Parathyroid adenoma (tissue), 2 donors: Measurements from ENCODE around the gene EREG.

Source experiments
- H2AFZ ChIP-seq: fragments of 300-600 bp; sonication (generic); one replicate; pipeline ENCODE4 v1.7.0; 2017; ENCODE audit warnings: antibody characterized with exemption, mild to moderate bottlenecking
- H3K27ac ChIP-seq: fragments of 300-600 bp; sonication (generic); one replicate; pipeline ENCODE4 v1.7.0; 2017
- H3K27me3 ChIP-seq: fragments of 300-600 bp; sonication (generic); one replicate; pipeline ENCODE4 v1.7.0; 2017; ENCODE audit warnings: low read length; ENCODE audit not compliant: control insufficient read depth, insufficient read depth
- H3K36me3 ChIP-seq: fragments of 300-600 bp; sonication (generic); one replicate; pipeline ENCODE4 v1.7.0; 2017; ENCODE audit warnings: low read length; ENCODE audit not compliant: control insufficient read depth, insufficient read depth
- H3K4me1 ChIP-seq: fragments of 300-600 bp; sonication (generic); one replicate; pipeline ENCODE4 v1.7.0; 2017; ENCODE audit warnings: control low read depth
- H3K4me2 ChIP-seq: fragments of 300-600 bp; sonication (generic); one replicate; pipeline ENCODE4 v1.7.0; 2017; ENCODE audit warnings: low read length
- H3K4me3 ChIP-seq: fragments of 300-600 bp; sonication (generic); one replicate; pipeline ENCODE4 v1.7.0; 2017; ENCODE audit warnings: low read depth, low read length
- H3K79me2 ChIP-seq: fragments of 300-600 bp; sonication (generic); one replicate; pipeline ENCODE4 v1.7.0; 2017; ENCODE audit warnings: control low read depth
- H3K9ac ChIP-seq: fragments of 300-600 bp; sonication (generic); one replicate; pipeline ENCODE4 v1.7.0; 2017; ENCODE audit warnings: mild to moderate bottlenecking
- H3K9me3 ChIP-seq: fragments of 300-600 bp; sonication (generic); one replicate; pipeline ENCODE4 v1.7.0; 2017; ENCODE audit warnings: low read length; ENCODE audit not compliant: control insufficient read depth
- TF ChIP-seq, protein P1 (sequence below): fragments of 300-600 bp; sonication (generic); IDR thresholded peaks from one replicate; pipeline ENCODE4 v1.7.0; 2017; ENCODE audit warnings: antibody characterized with exemption, mild to moderate bottlenecking
- donor health status: primary hyperparathyroidism.

Gene EREG

DNA sequence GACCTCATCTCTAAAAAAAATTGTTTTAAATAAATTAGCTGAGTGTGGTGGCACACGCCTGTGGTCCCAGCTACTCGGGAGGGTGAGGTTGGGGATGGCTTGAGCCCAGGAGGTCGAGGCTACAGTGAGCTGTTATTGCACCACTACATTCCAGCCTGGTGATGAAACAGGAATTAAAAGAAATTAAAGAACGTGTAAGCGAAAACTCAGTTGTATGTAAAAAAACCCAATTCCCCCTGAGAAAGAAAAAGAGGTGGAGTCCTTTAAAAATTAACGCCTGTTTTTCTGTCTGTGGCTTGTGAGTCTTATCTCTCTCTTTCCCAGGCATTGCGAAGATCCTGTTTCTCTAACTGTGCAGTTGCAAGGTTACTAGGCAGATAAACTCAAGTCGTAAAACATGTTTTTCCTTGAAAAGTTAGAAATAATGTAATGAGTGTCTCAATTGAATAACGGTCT, 34.6 kb upstream of the EREG start:
- H3K4me1 ChIP-seq: no peaks in the 10 kb centered on the region
- no peak overlapping the region for H3K9ac ChIP-seq
- no peak overlapping the region for H2AFZ ChIP-seq
- no peak overlapping the region for H3K4me3 ChIP-seq
- no peak overlapping the region for H3K4me2 ChIP-seq
- no peaks in the 10 kb centered on the region for H3K36me3 ChIP-seq
- TF ChIP-seq, protein P1, sequence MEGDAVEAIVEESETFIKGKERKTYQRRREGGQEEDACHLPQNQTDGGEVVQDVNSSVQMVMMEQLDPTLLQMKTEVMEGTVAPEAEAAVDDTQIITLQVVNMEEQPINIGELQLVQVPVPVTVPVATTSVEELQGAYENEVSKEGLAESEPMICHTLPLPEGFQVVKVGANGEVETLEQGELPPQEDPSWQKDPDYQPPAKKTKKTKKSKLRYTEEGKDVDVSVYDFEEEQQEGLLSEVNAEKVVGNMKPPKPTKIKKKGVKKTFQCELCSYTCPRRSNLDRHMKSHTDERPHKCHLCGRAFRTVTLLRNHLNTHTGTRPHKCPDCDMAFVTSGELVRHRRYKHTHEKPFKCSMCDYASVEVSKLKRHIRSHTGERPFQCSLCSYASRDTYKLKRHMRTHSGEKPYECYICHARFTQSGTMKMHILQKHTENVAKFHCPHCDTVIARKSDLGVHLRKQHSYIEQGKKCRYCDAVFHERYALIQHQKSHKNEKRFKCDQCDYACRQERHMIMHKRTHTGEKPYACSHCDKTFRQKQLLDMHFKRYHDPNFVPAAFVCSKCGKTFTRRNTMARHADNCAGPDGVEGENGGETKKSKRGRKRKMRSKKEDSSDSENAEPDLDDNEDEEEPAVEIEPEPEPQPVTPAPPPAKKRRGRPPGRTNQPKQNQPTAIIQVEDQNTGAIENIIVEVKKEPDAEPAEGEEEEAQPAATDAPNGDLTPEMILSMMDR: no peak
- H3K9me3 ChIP-seq: no peaks in the 10 kb centered on the region
- H3K27ac ChIP-seq: no peak overlapping the region
- no peaks in the 10 kb centered on the region for H3K79me2 ChIP-seq
- no peaks in the 10 kb centered on the region for H3K27me3 ChIP-seq

DNA sequence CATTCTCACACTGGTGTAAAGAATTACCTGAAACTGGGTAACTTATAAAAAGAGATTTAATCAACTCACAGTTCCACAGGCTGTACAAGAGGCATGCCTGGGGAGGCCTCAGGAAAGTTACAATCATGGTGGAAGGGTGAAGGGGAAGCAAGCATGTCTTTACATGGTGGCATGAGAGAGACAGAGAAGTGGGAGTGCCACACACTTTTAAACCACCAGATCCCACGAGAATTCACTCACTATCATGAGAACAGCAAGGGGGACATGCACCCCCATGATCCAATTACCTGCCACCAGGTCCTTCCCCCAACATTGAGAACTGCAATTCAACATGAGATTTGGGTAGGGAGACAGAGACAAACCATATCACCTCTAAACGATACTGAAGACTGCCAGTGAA, 33.7 kb upstream of the EREG start:
- Histone ChIP-seq H3K4me2 (no peak overlapping the region), H3K79me2 (no peaks in the 10 kb centered on the region)

DNA sequence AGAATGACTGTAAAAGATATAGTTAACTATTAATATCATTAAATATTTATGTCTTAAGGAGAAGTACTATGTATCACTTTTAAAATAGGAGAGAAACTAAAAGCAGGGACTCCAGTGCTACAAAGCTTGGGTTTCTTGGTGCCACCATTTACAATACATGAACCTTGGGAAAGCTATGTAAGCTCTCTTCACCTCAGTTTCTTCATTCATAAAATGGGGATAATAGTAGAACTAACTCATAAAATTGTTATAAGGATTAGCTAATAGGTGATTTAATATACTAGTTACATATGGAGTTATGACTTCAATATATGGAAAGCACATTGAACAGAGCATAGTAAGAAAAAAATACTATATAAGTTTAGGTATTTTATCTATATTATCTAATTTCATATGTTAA, 33.0 kb upstream of the EREG start:
- H3K36me3 ChIP-seq: no peaks in the 10 kb centered on the region
- H2AFZ ChIP-seq: no peak overlapping the region
- no peak overlapping the region for H3K4me3 ChIP-seq
- H3K4me1 ChIP-seq: no peaks in the 10 kb centered on the region
- TF ChIP-seq, protein P1: no peak
- no peaks in the 10 kb centered on the region for H3K79me2 ChIP-seq
- no peak overlapping the region for H3K27ac ChIP-seq
- H3K4me2 ChIP-seq: no peak overlapping the region
- no peaks in the 10 kb centered on the region for H3K27me3 ChIP-seq
- no peaks in the 10 kb centered on the region for H3K9me3 ChIP-seq
- no peak overlapping the region for H3K9ac ChIP-seq

More for the DNA sequence above, 33.7 kb upstream of the EREG start:
- Histone ChIP-seq H3K36me3 (no peaks in the 10 kb centered on the region), H3K27me3 (no peaks in the 10 kb centered on the region), H3K4me3 (no peak overlapping the region), H3K27ac (no peak overlapping the region), H2AFZ (no peak overlapping the region), H3K4me1 (no peaks in the 10 kb centered on the region), H3K9me3 (no peaks in the 10 kb centered on the region), H3K9ac (no peak overlapping the region)
- TF ChIP-seq, protein P1: no peak

DNA sequence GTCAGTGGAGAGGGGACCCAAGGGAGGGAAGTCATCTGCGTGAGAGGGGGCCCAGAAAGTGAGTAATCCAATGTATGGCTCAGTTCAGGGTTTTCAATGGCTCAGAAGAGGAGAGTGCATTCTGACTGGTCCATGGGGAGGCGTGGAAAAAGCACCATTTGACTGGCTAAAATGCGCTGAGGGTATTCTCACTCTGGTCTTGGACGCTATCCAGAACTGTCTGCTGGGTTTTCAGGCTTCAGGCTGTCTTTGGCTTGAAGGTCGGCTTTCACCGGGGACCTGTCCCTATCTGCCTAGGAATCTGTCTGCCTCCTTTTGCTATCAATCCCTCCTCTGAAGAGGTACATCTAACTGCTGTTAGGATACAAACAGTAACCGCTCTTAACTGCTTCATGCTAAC, 30.3 kb upstream of the EREG start:
- no peaks in the 10 kb centered on the region for H3K27me3 ChIP-seq
- no peaks in the 10 kb centered on the region for H3K9me3 ChIP-seq
- no peak overlapping the region for H3K9ac ChIP-seq
- no peak overlapping the region for H3K4me2 ChIP-seq
- TF ChIP-seq, protein P1: no peak
- H3K36me3 ChIP-seq: no peaks in the 10 kb centered on the region
- no peaks in the 10 kb centered on the region for H3K79me2 ChIP-seq
- no peak overlapping the region for H3K4me3 ChIP-seq
- H3K27ac ChIP-seq: no peak overlapping the region
- no peaks in the 10 kb centered on the region for H3K4me1 ChIP-seq
- no peak overlapping the region for H2AFZ ChIP-seq

DNA sequence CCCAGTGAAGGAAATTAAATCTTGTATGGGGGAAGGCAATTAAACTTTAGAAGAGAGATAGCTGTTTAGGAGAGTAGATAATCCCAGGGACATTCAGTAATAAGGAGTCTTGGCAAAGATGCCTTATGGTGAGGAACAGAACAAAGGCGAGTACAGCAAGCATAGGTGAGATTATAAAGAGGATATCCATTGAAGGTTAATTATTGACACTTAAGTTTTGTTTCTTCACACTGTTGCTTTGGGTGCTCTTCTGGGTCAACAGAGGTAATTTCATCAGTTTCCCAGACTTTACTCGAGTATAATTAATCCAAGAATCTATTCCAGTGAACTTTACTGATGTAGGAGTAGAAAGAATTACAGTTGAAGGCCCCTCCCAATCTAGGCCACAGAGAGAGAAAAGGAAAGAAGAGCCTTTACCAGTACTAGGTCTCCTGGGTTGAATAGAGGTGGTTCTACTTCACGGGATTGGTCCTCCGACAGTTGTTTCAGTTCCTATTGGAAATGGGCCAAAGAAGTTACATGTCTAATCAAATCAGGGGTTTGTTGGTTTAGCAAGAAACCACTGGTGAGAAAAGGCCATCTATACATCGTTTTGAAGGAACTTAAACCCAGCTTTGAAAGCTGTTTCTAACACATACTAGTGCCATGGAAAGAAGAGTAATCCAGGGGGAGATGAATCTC, 29.5 kb upstream of the EREG start:
- no peak overlapping the region for H3K4me2 ChIP-seq
- H3K9me3 ChIP-seq: no peaks in the 10 kb centered on the region
- TF ChIP-seq, protein P1: no peak
- H3K4me1 ChIP-seq: no peaks in the 10 kb centered on the region
- H3K36me3 ChIP-seq: no peaks in the 10 kb centered on the region
- H3K79me2 ChIP-seq: no peaks in the 10 kb centered on the region
- H3K27me3 ChIP-seq: no peaks in the 10 kb centered on the region
- H2AFZ ChIP-seq: no peak overlapping the region
- H3K27ac ChIP-seq: no peak overlapping the region
- H3K4me3 ChIP-seq: no peak overlapping the region
- H3K9ac ChIP-seq: no peak overlapping the region
